H9 (cell line): ENCODE data around the gene TMEM151A. TPM values are rescaled to one million over a fixed set of nuclear protein-coding genes. Genes with fewer than 3 reads are reported as not detected.

Experiments used
- DNase-seq: peaks from one replicate; pipeline ENCODE4 v3.0.0-alpha.2; 2017
- H2AFZ ChIP-seq: one replicate; pipeline ENCODE4 v1.6.1; 2013; ENCODE audit warnings: mild to moderate bottlenecking, low read length, control low read depth, moderate library complexity
- H2AK5ac ChIP-seq: 2 replicates; pipeline ENCODE4 v1.6.1; 2013; ENCODE audit warnings: low read length, control low read depth, mixed read lengths; ENCODE audit not compliant: insufficient read length
- H2BK120ac ChIP-seq: one replicate; pipeline ENCODE4 v1.6.1; 2013; ENCODE audit warnings: low read depth, mild to moderate bottlenecking, low read length, control low read depth, inconsistent platforms; ENCODE audit not compliant: poor library complexity, severe bottlenecking
- H2BK12ac ChIP-seq: 2 replicates; pipeline ENCODE4 v1.6.1; 2013; ENCODE audit warnings: low read length, control low read depth, mixed read lengths, low read depth; ENCODE audit not compliant: insufficient read length
- H2BK15ac ChIP-seq: 2 replicates; pipeline ENCODE4 v1.6.1; 2013; ENCODE audit warnings: low read depth, low read length, control low read depth
- H2BK20ac ChIP-seq: one replicate; pipeline ENCODE4 v1.6.1; 2013; ENCODE audit warnings: low read depth, mild to moderate bottlenecking, low read length, control low read depth, inconsistent platforms; ENCODE audit not compliant: poor library complexity, severe bottlenecking
- H2BK5ac ChIP-seq: 2 replicates; pipeline ENCODE4 v1.6.1; 2013; ENCODE audit warnings: low read length, control low read depth, mixed read lengths; ENCODE audit not compliant: insufficient read length
- H3K14ac ChIP-seq: 2 replicates; pipeline ENCODE4 v1.6.1; 2013; ENCODE audit warnings: low read length, control low read depth; ENCODE audit not compliant: insufficient read depth
- H3K18ac ChIP-seq: 2 replicates; pipeline ENCODE4 v1.6.1; 2013; ENCODE audit warnings: low read depth, mild to moderate bottlenecking, mixed read lengths, low read length, control low read depth; ENCODE audit not compliant: insufficient read length
- H3K23ac ChIP-seq: 2 replicates; pipeline ENCODE4 v1.6.1; 2013; ENCODE audit warnings: low read length, control low read depth, mixed read lengths, low read depth; ENCODE audit not compliant: insufficient read length
- H3K23me2 ChIP-seq: 2 replicates; pipeline ENCODE4 v1.6.1; 2013; ENCODE audit warnings: low read depth, mild to moderate bottlenecking, mixed read lengths, low read length, control low read depth; ENCODE audit not compliant: insufficient read length, poor library complexity, severe bottlenecking
- H3K27ac ChIP-seq: 2 replicates; pipeline ENCODE4 v1.5.1; 2013; ENCODE audit warnings: low read length, control low read depth, mixed read lengths, low read depth; ENCODE audit not compliant: insufficient read length
- H3K27me3 ChIP-seq: 2 replicates; pipeline ENCODE4 v1.6.1; 2013; ENCODE audit warnings: low read length, control low read depth, inconsistent platforms; ENCODE audit not compliant: insufficient read depth
- H3K4ac ChIP-seq: 2 replicates; pipeline ENCODE4 v1.6.1; 2013; ENCODE audit warnings: low read depth, mild to moderate bottlenecking, control low read depth, inconsistent platforms, low read length, moderate library complexity
- H3K4me1 ChIP-seq: 2 replicates; pipeline ENCODE4 v1.6.1; 2013; ENCODE audit warnings: low read length, control low read depth, inconsistent platforms; ENCODE audit not compliant: insufficient read depth
- H3K4me2 ChIP-seq: 2 replicates; pipeline ENCODE4 v1.6.1; 2013; ENCODE audit warnings: low read length, control low read depth, mixed read lengths; ENCODE audit not compliant: insufficient read length, insufficient read depth
- H3K56ac ChIP-seq: 2 replicates; pipeline ENCODE4 v1.6.1; 2013; ENCODE audit warnings: low read depth, mild to moderate bottlenecking, mixed read lengths, low read length, control low read depth; ENCODE audit not compliant: insufficient read length
- H3K79me1 ChIP-seq: 2 replicates; pipeline ENCODE4 v1.6.1; 2013; ENCODE audit warnings: low read depth, mild to moderate bottlenecking, moderate library complexity, low read length, control low read depth, inconsistent platforms; ENCODE audit not compliant: insufficient read depth, poor library complexity, severe bottlenecking
- H3K79me2 ChIP-seq: 2 replicates; pipeline ENCODE4 v1.6.1; 2013; ENCODE audit warnings: low read length, control low read depth, inconsistent platforms; ENCODE audit not compliant: insufficient read depth
- H3K9ac ChIP-seq: 2 replicates; pipeline ENCODE4 v1.6.1; 2013; ENCODE audit warnings: low read length, control low read depth, mixed read lengths; ENCODE audit not compliant: insufficient read length; ENCODE audit errors: extremely low read depth
- H3K9me3 ChIP-seq: one replicate; pipeline ENCODE4 v1.6.1; 2013; ENCODE audit warnings: low read depth, low read length, inconsistent platforms; ENCODE audit not compliant: control insufficient read depth
- H3T11ph ChIP-seq: one replicate; pipeline ENCODE4 v1.6.1; 2013; ENCODE audit warnings: mild to moderate bottlenecking, low read length, control low read depth, inconsistent platforms
- H4K20me1 ChIP-seq: one replicate; pipeline ENCODE4 v1.6.1; 2013; ENCODE audit not compliant: control insufficient read depth, insufficient read length, insufficient read depth
- H4K5ac ChIP-seq: 2 replicates; pipeline ENCODE4 v1.6.1; 2013; ENCODE audit warnings: low read depth, mild to moderate bottlenecking, mixed read lengths, low read length, control low read depth; ENCODE audit not compliant: insufficient read length
- H4K8ac ChIP-seq: replicated peaks from 2 replicates; pipeline ENCODE4 v1.6.1; 2013; ENCODE audit warnings: low read length, control low read depth, mixed read lengths, low read depth; ENCODE audit not compliant: insufficient read length
- H4K91ac ChIP-seq: 2 replicates; pipeline ENCODE4 v1.6.1; 2013; ENCODE audit warnings: low read depth, mild to moderate bottlenecking, moderate library complexity, mixed read lengths, low read length, control low read depth; ENCODE audit not compliant: insufficient read length
- H3K27ac Mint-ChIP-seq, 3 experiments: 2 replicates in 2 of 3; 3 replicates in 1 of 3; pipeline ENCODE4 v1.8.0; 2020 to 2021; ENCODE audit warnings: mixed read lengths in 3 of 3, mild to moderate bottlenecking in 1 of 3, moderate library complexity in 1 of 3
- H3K27me3 Mint-ChIP-seq: 2 replicates; pipeline ENCODE4 v1.8.0; 2021; ENCODE audit warnings: low read depth, mild to moderate bottlenecking, moderate library complexity, mixed read lengths
- H3K36me3 Mint-ChIP-seq, 3 experiments: 2 replicates in 2 of 3; 3 replicates in 1 of 3; pipeline ENCODE4 v1.8.0; 2020 to 2021; ENCODE audit warnings: low read depth in 3 of 3, mixed read lengths in 3 of 3; ENCODE audit not compliant: insufficient read depth in 1 of 3
- H3K4me1 Mint-ChIP-seq, 2 experiments: 2 replicates each; pipeline ENCODE4 v1.8.0; 2020; ENCODE audit warnings: mixed read lengths in 2 of 2
- H3K4me3 Mint-ChIP-seq, 2 experiments: 2 replicates in 1 of 2; 3 replicates in 1 of 2; pipeline ENCODE4 v1.8.0; 2020 to 2021; ENCODE audit warnings: mild to moderate bottlenecking in 2 of 2, mixed read lengths in 2 of 2, moderate library complexity in 1 of 2
- H3K9me3 Mint-ChIP-seq, 2 experiments: 2 replicates in 1 of 2; 3 replicates in 1 of 2; pipeline ENCODE4 v1.8.0; 2020; ENCODE audit warnings: mild to moderate bottlenecking in 2 of 2, mixed read lengths in 2 of 2, moderate library complexity in 1 of 2
- WGBS: extraction: QIAGEN DNeasy Blood & Tissue Kit; methylation state at CpG from one replicate; pipeline ENCODE4 v1.1.7; 2013; ENCODE audit warnings: missing lambda C conversion rate, low lambda C conversion rate, mixed read lengths; ENCODE audit not compliant: insufficient read length; ENCODE audit errors: extremely low coverage; 5-methylcytosine and 5-hydroxymethylcytosine counted together
- total RNA-seq: library from RNA; stranded (reverse); gene quantifications from 2 replicates; pipeline ENCODE4 v1.2.1, GENCODE V29; 2021
- TF ChIP-seq, protein P1 (sequence below): fragments of 200-600 bp; sonication (generic); conservative IDR thresholded peaks from 3 replicates; pipeline ENCODE4 v1.8.0; 2021; ENCODE audit warnings: antibody characterized with exemption, mild to moderate bottlenecking

TMEM151A gene
- total RNA-seq, 1 experiment from 2014 or later, result 1.2 TPM

DNA sequence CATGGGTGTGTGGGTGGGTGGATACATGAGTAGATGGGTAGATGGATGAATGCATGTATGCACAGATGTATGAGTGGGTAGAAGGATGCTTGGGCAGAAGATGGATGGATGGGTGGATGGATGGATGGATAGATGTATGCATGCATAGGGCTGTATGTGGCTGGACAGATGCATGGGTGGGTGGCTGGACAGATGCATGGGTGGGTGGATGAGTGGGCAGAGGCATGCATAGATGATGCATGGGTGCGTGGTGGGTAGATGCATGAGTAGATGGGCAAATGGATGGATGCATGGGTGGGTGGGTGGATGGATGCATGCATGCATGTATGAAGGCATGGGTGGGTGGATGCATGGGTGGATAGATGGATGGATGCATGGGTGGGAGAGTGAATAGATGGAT, 32.0 kb downstream of the TMEM151A start:
- H2BK15ac ChIP-seq, result no peak overlapping the region
- no peak overlapping the region for H3K4me2 ChIP-seq
- H4K8ac ChIP-seq, result no peak overlapping the region
- no peak overlapping the region for H3T11ph ChIP-seq
- no peaks in the 10 kb centered on the region for H3K27me3 ChIP-seq
- no peak overlapping the region for H4K5ac ChIP-seq
- H3K27ac ChIP-seq, result no peak overlapping the region
- H2BK12ac ChIP-seq, result no peak overlapping the region
- no peak overlapping the region for H2BK5ac ChIP-seq
- H3K79me2 ChIP-seq, result no peaks in the 10 kb centered on the region
- no peaks in the 10 kb centered on the region for H3K9me3 ChIP-seq
- no CpG with 5 or more reads among the region's 1 CpG for WGBS
- H2BK20ac ChIP-seq, result no peak overlapping the region
- no peak overlapping the region for H4K91ac ChIP-seq
- no peak overlapping the region for H3K9ac ChIP-seq
- Mint-ChIP-seq H3K4me3 (no peak overlapping the region; a peak in 1 of 5 replicates), H3K4me1 (peaks cover 11 to 26% of the 10 kb centered on the region in 2 experiments), H3K27me3 (peaks cover 23% of the 10 kb centered on the region), H3K36me3 (peaks cover 6 to 17% (median 14%) of the 10 kb centered on the region in 3 experiments), H3K9me3 (peaks cover 14 to 16% of the 10 kb centered on the region in 2 experiments), H3K27ac (no peak overlapping the region)
- H2BK120ac ChIP-seq, result no peak overlapping the region
- no peak overlapping the region for H2AFZ ChIP-seq
- H3K23ac ChIP-seq, result no peak overlapping the region
- no peak overlapping the region for H2AK5ac ChIP-seq
- no peaks in the 10 kb centered on the region for H3K79me1 ChIP-seq
- H3K14ac ChIP-seq, result no peak overlapping the region
- H3K23me2 ChIP-seq, result no peaks in the 10 kb centered on the region
- DNase-seq, result no peak
- no peak overlapping the region for H3K4ac ChIP-seq
- 0 out of 2 replicates have a peak, but pooled peaks cover 2% of the 10 kb centered on the region for H3K4me1 ChIP-seq
- H4K20me1 ChIP-seq, result no peaks in the 10 kb centered on the region
- TF ChIP-seq, protein P1, sequence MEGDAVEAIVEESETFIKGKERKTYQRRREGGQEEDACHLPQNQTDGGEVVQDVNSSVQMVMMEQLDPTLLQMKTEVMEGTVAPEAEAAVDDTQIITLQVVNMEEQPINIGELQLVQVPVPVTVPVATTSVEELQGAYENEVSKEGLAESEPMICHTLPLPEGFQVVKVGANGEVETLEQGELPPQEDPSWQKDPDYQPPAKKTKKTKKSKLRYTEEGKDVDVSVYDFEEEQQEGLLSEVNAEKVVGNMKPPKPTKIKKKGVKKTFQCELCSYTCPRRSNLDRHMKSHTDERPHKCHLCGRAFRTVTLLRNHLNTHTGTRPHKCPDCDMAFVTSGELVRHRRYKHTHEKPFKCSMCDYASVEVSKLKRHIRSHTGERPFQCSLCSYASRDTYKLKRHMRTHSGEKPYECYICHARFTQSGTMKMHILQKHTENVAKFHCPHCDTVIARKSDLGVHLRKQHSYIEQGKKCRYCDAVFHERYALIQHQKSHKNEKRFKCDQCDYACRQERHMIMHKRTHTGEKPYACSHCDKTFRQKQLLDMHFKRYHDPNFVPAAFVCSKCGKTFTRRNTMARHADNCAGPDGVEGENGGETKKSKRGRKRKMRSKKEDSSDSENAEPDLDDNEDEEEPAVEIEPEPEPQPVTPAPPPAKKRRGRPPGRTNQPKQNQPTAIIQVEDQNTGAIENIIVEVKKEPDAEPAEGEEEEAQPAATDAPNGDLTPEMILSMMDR, result no peak
- H3K56ac ChIP-seq, result no peak overlapping the region
- H3K18ac ChIP-seq, result no peak overlapping the region
